ENCODE measurements around the gene RPLP1. TPM values are rescaled to one million over a fixed set of nuclear protein-coding genes. Genes with fewer than 3 reads are reported as not detected.

RPLP1 gene
- total and polyA plus RNA-seq, 9 of the 15 experiments (the other 6 are each of a cell fraction or from before 2014, with no cell fraction given), result 76.3 to 3,053 (median 847) TPM

DNA sequence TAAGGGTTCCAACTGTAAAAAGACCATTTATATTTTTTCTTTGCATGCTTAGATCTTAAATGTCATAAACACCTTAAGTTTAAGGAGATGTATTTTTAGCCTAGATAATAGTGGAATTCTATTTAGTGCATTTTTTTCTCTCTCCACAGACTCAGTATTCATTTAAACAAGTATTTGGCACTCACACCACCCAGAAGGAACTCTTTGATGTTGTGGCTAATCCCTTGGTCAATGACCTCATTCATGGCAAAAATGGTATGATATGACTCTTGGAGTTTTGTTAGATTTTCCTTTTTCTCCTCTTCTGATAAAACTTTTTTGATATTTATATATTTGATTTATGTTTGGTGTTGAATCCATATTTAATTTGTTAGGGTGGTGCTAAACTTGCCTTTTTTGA, 31.1 kb upstream of the RPLP1 start:
- Histone ChIP-seq H3K9me3 (replicated peaks; ENCODE audit: control insufficient read depth, insufficient read depth, low read depth, low read length) (no peaks in the 10 kb centered on the region), H3K27ac (ENCODE audit: extremely low read depth, low read depth, low read length) (no peak overlapping the region), H3K4me3 (no peak overlapping the region), H3K4me2 (ENCODE audit: insufficient read depth, low read length) (no peak overlapping the region), H2AFZ (ENCODE audit: low read depth, low read length) (no peak overlapping the region), H3K36me3 (ENCODE audit: control insufficient read depth, insufficient read depth, low read length) (peaks cover 93% of the 10 kb centered on the region), H3K27me3 (ENCODE audit: control insufficient read depth in 2 of 2, insufficient read depth in 2 of 2, low read length in 2 of 2) (no peaks in the 10 kb centered on the region), H3K9ac (ENCODE audit: insufficient read depth in 1 of 2, low read depth in 2 of 2, low read length in 2 of 2) (no peak overlapping the region), H3K9me1 (ENCODE audit: control insufficient read depth, insufficient read depth, low read length) (no peaks in the 10 kb centered on the region), H4K20me1 (replicated peaks; ENCODE audit: control insufficient read depth, insufficient read depth, low read length) (no peaks in the 10 kb centered on the region), H3K79me2 (ENCODE audit: control insufficient read depth, insufficient read depth, low read length) (peaks cover 25% of the 10 kb centered on the region), H3K4me1 (replicated peaks in 1 of 2; ENCODE audit: control insufficient read depth in 2 of 2, insufficient read depth in 2 of 2, low read length in 2 of 2) (no peaks in the 10 kb centered on the region)
- no TSS peak for BruUV-seq (replicated peaks)
- ATAC-seq (no peak), DNase-seq (ENCODE audit: extremely low read depth in 1 of 4, low spot score in 3 of 4) (no peak), FAIRE-seq (no peak)
- ChIA-PET POLR2A (interaction anchor here (0.7 to 1.5 kb wide), 2 partner anchors 30 to 36 kb away, joined by 3 to 4 read pairs; no protein-coding TSS in a partner anchor), CTCF (ENCODE audit: low intra/inter-chr PET ratio) (no interaction called here)
- intact Hi-C loops (cut with micrococcal nuclease) (no loop called here), in situ Hi-C loops (cut with MboI) (no loop called here)
- TF ChIP-seq ILF3 (IDR thresholded peaks at IDR 0.05; ENCODE audit: borderline replicate concordance) (no peak), ZNF197 (CRISPR knock-in tag; IDR thresholded peaks at IDR 0.05; ENCODE audit: low read depth) (no peak), COPS2 (conservative IDR thresholded peaks at IDR 0.05) (no peak), TCF3 (CRISPR knock-in tag; IDR thresholded peaks at IDR 0.05) (no peak), PHTF2 (CRISPR knock-in tag; IDR thresholded peaks at IDR 0.05) (no peak), SIN3B (IDR thresholded peaks at IDR 0.05; ENCODE audit: low read depth) (no peak), CBX1 (IDR thresholded peaks at IDR 0.05; ENCODE audit: low read depth) (no peak), ELF4 (CRISPR knock-in tag; IDR thresholded peaks at IDR 0.05) (no peak)
- TF ChIP-seq, protein P1, sequence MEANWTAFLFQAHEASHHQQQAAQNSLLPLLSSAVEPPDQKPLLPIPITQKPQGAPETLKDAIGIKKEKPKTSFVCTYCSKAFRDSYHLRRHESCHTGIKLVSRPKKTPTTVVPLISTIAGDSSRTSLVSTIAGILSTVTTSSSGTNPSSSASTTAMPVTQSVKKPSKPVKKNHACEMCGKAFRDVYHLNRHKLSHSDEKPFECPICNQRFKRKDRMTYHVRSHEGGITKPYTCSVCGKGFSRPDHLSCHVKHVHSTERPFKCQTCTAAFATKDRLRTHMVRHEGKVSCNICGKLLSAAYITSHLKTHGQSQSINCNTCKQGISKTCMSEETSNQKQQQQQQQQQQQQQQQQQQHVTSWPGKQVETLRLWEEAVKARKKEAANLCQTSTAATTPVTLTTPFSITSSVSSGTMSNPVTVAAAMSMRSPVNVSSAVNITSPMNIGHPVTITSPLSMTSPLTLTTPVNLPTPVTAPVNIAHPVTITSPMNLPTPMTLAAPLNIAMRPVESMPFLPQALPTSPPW (CRISPR knock-in tag; IDR thresholded peaks at IDR 0.05), result no peak
- TF ChIP-seq, protein P2, sequence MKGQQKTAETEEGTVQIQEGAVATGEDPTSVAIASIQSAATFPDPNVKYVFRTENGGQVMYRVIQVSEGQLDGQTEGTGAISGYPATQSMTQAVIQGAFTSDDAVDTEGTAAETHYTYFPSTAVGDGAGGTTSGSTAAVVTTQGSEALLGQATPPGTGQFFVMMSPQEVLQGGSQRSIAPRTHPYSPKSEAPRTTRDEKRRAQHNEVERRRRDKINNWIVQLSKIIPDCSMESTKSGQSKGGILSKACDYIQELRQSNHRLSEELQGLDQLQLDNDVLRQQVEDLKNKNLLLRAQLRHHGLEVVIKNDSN (CRISPR knock-in tag; IDR thresholded peaks at IDR 0.05), result no peak
- TF ChIP-seq, protein P3, sequence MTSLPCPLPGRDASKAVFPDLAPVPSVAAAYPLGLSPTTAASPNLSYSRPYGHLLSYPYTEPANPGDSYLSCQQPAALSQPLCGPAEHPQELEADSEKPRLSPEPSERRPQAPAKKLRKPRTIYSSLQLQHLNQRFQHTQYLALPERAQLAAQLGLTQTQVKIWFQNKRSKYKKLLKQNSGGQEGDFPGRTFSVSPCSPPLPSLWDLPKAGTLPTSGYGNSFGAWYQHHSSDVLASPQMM (CRISPR knock-in tag; IDR thresholded peaks at IDR 0.05), result no peak
- TF ChIP-seq, protein P4, sequence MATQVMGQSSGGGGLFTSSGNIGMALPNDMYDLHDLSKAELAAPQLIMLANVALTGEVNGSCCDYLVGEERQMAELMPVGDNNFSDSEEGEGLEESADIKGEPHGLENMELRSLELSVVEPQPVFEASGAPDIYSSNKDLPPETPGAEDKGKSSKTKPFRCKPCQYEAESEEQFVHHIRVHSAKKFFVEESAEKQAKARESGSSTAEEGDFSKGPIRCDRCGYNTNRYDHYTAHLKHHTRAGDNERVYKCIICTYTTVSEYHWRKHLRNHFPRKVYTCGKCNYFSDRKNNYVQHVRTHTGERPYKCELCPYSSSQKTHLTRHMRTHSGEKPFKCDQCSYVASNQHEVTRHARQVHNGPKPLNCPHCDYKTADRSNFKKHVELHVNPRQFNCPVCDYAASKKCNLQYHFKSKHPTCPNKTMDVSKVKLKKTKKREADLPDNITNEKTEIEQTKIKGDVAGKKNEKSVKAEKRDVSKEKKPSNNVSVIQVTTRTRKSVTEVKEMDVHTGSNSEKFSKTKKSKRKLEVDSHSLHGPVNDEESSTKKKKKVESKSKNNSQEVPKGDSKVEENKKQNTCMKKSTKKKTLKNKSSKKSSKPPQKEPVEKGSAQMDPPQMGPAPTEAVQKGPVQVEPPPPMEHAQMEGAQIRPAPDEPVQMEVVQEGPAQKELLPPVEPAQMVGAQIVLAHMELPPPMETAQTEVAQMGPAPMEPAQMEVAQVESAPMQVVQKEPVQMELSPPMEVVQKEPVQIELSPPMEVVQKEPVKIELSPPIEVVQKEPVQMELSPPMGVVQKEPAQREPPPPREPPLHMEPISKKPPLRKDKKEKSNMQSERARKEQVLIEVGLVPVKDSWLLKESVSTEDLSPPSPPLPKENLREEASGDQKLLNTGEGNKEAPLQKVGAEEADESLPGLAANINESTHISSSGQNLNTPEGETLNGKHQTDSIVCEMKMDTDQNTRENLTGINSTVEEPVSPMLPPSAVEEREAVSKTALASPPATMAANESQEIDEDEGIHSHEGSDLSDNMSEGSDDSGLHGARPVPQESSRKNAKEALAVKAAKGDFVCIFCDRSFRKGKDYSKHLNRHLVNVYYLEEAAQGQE (IDR thresholded peaks at IDR 0.05; ENCODE audit: borderline replicate concordance), result no peak
- TF ChIP-seq, protein P4 (CRISPR knock-in tag; IDR thresholded peaks at IDR 0.05; ENCODE audit: low read depth), result no peak

Data from K562 (cell line).